ENCODE data around the gene GRXCR1. TPM values are rescaled to one million over a fixed set of nuclear protein-coding genes. Genes with fewer than 3 reads are reported as not detected.

GRXCR1 gene
- total and polyA plus RNA-seq, 2 of the 4 experiments (the other 2 are of a cell fraction), result not detected

GRCh38 chr4:43071069-43071468, 178.6 kb downstream of the GRXCR1 start:
- in situ Hi-C loops (cut with MboI; ENCODE audit: low sequenced_read_pairs), result no loop called here
- Histone ChIP-seq H4K8ac (ENCODE audit: low read depth in 2 of 2, low read length in 2 of 2) (no peak overlapping the region), H3K4me3 (ENCODE audit: insufficient read depth, low read depth, low read length) (no peak overlapping the region), H2AK5ac (ENCODE audit: low read depth, low read length) (no peak overlapping the region), H3K9me3 (ENCODE audit: control insufficient read depth, insufficient read depth, low read length) (peaks cover 2% of the 10 kb centered on the region; the same call in 1 of the 2 replicates), H4K91ac (ENCODE audit: insufficient read depth, low read depth, low read length) (no peak overlapping the region), H3K4ac (ENCODE audit: low read depth, low read length) (no peak overlapping the region), H3K79me1 (ENCODE audit: low read depth in 1 of 2, low read length in 2 of 2) (no peaks in the 10 kb centered on the region), H3K56ac (ENCODE audit: extremely low read depth, insufficient read depth, low read length) (no peak overlapping the region), H3K23ac (ENCODE audit: low read depth, low read length) (no peak overlapping the region), H4K5ac (ENCODE audit: low read depth, low read length) (no peak overlapping the region), H4K20me1 (ENCODE audit: insufficient read depth, low read length) (no peaks in the 10 kb centered on the region), H2BK15ac (ENCODE audit: low read depth, low read length) (no peak overlapping the region), H2AK9ac (replicated peaks; ENCODE audit: low read depth, low read length, poor library complexity) (no peak overlapping the region), H3K4me2 (ENCODE audit: low read depth, low read length) (no peak overlapping the region), H2BK20ac (ENCODE audit: low read depth, low read length) (no peak overlapping the region), H2BK5ac (ENCODE audit: low read depth, low read length, poor library complexity, severe bottlenecking) (no peak overlapping the region), H3K27me3 (ENCODE audit: control insufficient read depth, insufficient read depth, low read length) (no peaks in the 10 kb centered on the region), H2AFZ (replicated peaks; ENCODE audit: low read length, poor library complexity) (no peak overlapping the region), H3K9me1 (ENCODE audit: insufficient read depth, low read length) (no peaks in the 10 kb centered on the region), H3K18ac (ENCODE audit: low read depth, low read length) (no peak overlapping the region), H3K36me3 (ENCODE audit: control insufficient read depth, insufficient read depth, low read length) (no peaks in the 10 kb centered on the region), H3K27ac (ENCODE audit: insufficient read depth, low read length) (no peak overlapping the region), H2BK120ac (ENCODE audit: low read depth, low read length) (no peak overlapping the region), H3K14ac (replicated peaks; ENCODE audit: low read depth, low read length) (no peak overlapping the region), H3K9ac (ENCODE audit: low read depth, low read length) (no peak overlapping the region), H3K4me1 (ENCODE audit: control insufficient read depth, insufficient read depth, low read length) (no peaks in the 10 kb centered on the region)
- ChIA-PET CTCF (no interaction called here), POLR2A (ENCODE audit: unreplicated experiment) (no interaction called here)
- ATAC-seq (ENCODE audit: low read depth) (no peak), DNase-seq (no peak)
- TF ChIP-seq USF2 (IDR thresholded peaks at IDR 0.05; ENCODE audit: low read depth, low read length) (no peak), CTCF (conservative IDR thresholded peaks at IDR 0.05; ENCODE audit: low read depth, low read length) (no peak), RCOR1 (IDR thresholded peaks at IDR 0.05; ENCODE audit: insufficient replicate concordance, low read length) (no peak), CEBPB (IDR thresholded peaks at IDR 0.05; ENCODE audit: low read depth, low read length) (no peak), RAD21 (IDR thresholded peaks at IDR 0.05; ENCODE audit: low read length) (no peak), CHD1 (IDR thresholded peaks at IDR 0.05; ENCODE audit: low read depth, low read length) (no peak), MXI1 (IDR thresholded peaks at IDR 0.05; ENCODE audit: borderline replicate concordance, low read depth, low read length) (no peak), FOS (IDR thresholded peaks at IDR 0.05; ENCODE audit: low read depth, low read length) (no peak), SMC3 (IDR thresholded peaks at IDR 0.05; ENCODE audit: low read depth, low read length) (no peak), MAZ (IDR thresholded peaks at IDR 0.05; ENCODE audit: borderline replicate concordance, low read depth, low read length) (no peak), ELK1 (IDR thresholded peaks at IDR 0.05; ENCODE audit: borderline replicate concordance, low read depth, low read length) (no peak), POLR2A (IDR thresholded peaks at IDR 0.05; ENCODE audit: low read depth, low read length) (no peak), BHLHE40 (IDR thresholded peaks at IDR 0.05; ENCODE audit: low read depth, low read length) (no peak)
- dilution Hi-C loops (cut with HindIII; ENCODE audit: low sequenced_read_pairs, unreplicated experiment), result no loop called here
- intact Hi-C loops (cut with micrococcal nuclease), result loop anchor here (2.0 kb wide), 1 partner anchor 176 kb away; no protein-coding TSS in a partner anchor
- BruUV-seq (replicated peaks), result no TSS peak
- 60% methylated on average over 1 of the region's 6 CpGs; no CpG with 5 or more reads in 1 of the 2 experiments for WGBS, 2 experiments (ENCODE audit: extremely low coverage in 2 of 2, insufficient read length in 1 of 2)

All from IMR-90 (cell line).